Measurements from ENCODE around the gene PODXL.

DNA sequence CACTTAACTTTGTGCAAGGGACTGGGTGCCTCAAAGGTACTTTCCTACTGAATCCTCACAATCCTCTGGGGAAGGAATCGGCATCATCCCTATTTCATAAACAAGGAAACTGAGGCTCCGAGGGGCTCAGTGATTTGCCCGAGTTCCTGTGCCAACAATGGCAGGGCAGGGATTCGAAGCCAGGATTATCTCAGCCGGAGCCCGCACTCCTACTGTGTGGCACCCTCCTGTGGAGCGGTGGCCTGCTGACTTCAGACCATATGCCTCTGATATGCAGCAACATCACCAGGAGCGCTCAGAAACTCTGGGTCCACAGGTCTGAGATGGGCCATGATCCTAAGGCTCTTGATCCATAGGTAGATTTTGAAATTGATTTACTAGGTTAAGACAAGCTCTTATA is 46.6 kb downstream of the PODXL start:
- TF ChIP-seq, protein P1, sequence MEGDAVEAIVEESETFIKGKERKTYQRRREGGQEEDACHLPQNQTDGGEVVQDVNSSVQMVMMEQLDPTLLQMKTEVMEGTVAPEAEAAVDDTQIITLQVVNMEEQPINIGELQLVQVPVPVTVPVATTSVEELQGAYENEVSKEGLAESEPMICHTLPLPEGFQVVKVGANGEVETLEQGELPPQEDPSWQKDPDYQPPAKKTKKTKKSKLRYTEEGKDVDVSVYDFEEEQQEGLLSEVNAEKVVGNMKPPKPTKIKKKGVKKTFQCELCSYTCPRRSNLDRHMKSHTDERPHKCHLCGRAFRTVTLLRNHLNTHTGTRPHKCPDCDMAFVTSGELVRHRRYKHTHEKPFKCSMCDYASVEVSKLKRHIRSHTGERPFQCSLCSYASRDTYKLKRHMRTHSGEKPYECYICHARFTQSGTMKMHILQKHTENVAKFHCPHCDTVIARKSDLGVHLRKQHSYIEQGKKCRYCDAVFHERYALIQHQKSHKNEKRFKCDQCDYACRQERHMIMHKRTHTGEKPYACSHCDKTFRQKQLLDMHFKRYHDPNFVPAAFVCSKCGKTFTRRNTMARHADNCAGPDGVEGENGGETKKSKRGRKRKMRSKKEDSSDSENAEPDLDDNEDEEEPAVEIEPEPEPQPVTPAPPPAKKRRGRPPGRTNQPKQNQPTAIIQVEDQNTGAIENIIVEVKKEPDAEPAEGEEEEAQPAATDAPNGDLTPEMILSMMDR (IDR thresholded peaks at IDR 0.05), result no peak
- TF ChIP-seq POLR2A (IDR thresholded peaks at IDR 0.05), result no peak

Data from gastroesophageal sphincter (tissue), 3 donors.